Renal cortical epithelial cell (primary cell): ENCODE results near the gene CDC42BPA. TPM values are rescaled to one million over a fixed set of nuclear protein-coding genes. Genes with fewer than 3 reads are reported as not detected.
A peak's percentile ranks its signal among the peaks of the same experiment; 100 is the strongest.
"Not testable (repeated sequence)": the region's sequence is repeated elsewhere in the genome, so short reads cannot be mapped to it uniquely, and the experiment has no call there.

Experiments used
- DNase-seq: peaks from one replicate; pipeline ENCODE4 v3.0.0-alpha.2; 2011; ENCODE audit warnings: low read depth
- total RNA-seq: library from RNA; depleted of rRNA; stranded (reverse); fragments of >200 nt; gene quantifications from 2 replicates; pipeline ENCODE4 v1.2.3, GENCODE V29; 2014

The CDC42BPA gene
- total RNA-seq, 1 donor from 2014 or later: 63.5 TPM

DNA sequence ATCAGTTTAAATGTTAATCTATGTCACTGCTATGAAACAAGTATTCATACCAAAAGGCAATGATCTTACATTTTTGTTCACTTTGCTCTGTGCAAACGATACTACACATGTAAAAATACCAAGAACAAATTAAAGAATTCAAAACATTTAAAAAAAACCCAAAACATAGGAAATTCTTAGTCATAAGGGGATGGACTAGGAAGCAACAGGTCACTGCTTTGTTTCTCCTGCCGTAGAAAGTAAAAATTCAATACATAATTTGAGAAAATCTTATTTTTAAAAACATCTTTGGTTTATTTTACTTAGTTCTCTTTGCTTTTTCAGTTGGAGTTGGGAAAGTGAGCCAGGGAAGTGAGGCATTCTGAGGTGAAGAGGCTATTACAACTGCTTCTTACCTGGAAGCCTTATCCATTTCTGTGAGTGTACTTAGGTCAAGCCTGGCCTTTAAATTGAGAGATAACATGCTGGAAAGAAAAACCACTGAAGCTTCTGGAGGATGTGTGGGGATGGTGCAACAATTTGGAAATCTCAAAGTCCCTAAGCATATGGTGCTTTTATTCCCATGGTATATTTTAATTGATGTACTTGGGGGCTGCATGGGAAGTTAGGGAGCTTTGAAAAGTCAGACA, 183.5 kb downstream of the CDC42BPA start:
- no peak for DNase-seq

- not testable (repeated sequence) for DNase-seq
Measured at GRCh38 chr1:227132695-227133094, 185.6 kb downstream of the CDC42BPA start.

- DNase-seq: peak; percentile 42
Measured at GRCh38 chr1:227131193-227131592, 187.1 kb downstream of the CDC42BPA start.

- DNase-seq: no peak
Measured at GRCh38 chr1:227127891-227128290, 190.4 kb downstream of the CDC42BPA start.

DNA sequence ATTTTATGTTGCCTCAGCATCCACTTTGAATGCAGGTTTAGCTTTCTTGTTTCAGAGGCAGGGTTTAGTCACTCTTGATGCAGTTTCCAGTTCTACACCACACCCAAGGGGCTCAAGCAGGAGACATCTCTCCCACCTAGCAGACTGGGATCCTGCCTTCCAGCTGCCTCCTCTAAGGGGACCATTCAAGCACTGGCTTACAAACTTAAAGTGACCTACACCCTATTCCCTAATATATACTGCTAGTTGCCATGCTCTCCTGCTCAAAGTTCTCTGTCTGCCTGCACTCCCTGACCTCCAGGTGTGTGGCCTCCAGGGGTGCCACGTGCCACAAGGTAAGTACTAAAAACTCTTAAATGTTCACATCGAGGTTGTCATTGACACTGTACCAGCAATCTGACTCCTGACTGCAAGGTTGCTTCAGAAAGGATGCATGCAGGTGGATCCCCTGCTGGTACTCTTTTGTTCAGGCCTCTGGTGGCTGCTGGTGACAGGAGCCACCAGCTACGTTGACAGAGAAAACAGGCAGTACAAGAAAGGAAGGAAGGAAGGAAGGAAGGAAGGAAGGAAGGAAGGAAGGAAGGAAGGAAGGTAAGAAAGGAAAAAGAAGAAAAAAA, 192.3 kb downstream of the CDC42BPA start:
- no peak for DNase-seq

DNA sequence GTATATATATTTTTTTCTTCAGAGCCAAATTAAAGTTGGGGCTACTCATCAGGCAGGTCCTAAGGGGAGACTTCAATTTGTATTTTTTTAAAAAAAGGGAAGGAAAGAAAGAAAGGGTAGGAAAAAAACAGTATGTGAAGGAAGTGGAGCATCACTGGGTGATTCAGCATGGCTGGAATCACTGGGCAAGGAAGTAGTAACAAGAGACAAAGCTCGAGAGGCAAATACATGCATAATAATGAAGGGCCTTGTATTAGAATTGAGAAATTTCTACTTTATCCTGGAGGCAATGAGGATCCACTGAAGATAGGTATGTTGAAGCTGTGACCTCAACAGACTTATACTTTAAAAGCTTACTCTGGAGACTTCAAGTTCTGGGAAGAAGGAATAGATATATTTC, 193.8 kb downstream of the CDC42BPA start:
- DNase-seq: peak; percentile 3

- no peak for DNase-seq
Measured at GRCh38 chr1:227120826-227121225, 197.5 kb downstream of the CDC42BPA start.

GRCh38 chr1:227112538-227112937, 205.8 kb downstream of the CDC42BPA start:
- no peak for DNase-seq

GRCh38 chr1:227111782-227112181, 206.5 kb downstream of the CDC42BPA start:
- no peak for DNase-seq

DNA sequence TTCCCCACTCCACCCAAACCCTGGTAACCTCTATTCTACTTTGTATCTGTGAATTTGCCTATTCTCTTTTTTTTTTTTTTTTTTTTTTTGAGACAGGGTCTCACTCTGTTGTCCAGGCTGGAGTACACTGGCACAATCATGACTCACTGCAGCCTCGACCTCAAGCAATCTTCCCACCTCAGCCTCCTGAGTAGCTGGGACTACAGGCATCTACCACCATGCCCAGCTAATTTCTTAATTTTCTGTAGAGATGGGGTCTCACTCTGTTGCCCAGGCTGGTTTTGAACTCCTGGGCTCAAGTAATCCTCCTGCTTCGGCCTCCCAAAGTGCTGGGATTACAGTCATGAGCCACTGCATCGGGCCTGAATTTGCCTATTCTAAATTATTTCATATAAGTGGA, 213.0 kb downstream of the CDC42BPA start:
- not testable (repeated sequence) for DNase-seq

- DNase-seq: no peak
Measured at GRCh38 chr1:227102056-227102455, 216.2 kb downstream of the CDC42BPA start.

DNA sequence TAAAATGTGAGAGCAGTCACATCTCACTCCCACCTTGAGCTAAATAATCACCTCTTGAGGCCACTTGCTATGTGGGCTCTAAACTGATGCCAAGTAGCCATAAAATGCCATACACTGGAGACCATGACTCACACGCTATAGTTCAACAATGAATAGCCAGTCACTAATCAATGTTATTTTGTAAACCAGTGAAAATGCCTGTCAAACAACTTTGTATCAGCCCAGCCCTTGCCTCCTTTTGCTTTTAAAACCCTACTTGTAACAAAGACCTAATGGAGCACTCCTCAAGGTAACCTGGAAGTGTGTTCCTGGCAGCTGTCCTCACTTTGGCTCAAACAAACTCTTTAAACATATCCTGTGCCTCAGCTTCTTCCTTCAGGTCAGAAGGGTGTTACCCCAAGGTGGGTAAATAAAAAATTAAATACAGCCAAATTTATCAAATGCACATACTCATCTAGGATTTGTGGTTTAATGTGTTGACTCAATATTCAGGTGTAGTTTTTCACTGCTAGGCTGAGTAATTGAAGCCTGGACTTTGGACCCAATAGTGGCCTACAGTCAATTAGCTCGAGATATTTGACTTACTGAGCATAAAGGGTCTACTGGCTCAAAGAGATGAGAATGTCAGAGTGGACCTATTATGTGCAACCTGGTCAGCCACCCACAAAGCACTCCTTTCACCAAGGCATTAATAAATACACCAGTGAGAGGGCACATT, 223.9 kb downstream of the CDC42BPA start:
- peak; percentile 69 for DNase-seq

GRCh38 chr1:227093309-227093708, 225.0 kb downstream of the CDC42BPA start:
- no peak for DNase-seq

GRCh38 chr1:227092069-227092468, 226.2 kb downstream of the CDC42BPA start:
- no peak for DNase-seq

DNA sequence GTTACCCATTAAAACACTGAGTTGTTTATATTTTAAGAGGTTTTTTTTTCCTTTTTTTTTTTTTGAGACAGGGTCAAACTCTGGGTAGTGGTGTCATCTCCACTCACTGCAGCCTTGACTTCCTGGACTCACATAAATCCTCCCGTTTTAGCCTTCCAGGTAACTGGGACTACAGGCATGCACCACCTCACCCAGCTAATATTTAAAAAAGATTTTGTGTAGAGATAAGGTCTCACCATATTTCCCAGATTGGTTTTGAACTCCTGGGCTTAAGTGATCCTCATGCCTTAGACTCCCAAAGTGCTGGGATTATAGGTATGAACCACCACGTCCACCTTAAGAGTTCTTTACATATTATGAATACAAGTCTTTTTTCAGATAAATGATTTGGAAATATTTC, 231.7 kb downstream of the CDC42BPA start:
- DNase-seq: no peak

DNA sequence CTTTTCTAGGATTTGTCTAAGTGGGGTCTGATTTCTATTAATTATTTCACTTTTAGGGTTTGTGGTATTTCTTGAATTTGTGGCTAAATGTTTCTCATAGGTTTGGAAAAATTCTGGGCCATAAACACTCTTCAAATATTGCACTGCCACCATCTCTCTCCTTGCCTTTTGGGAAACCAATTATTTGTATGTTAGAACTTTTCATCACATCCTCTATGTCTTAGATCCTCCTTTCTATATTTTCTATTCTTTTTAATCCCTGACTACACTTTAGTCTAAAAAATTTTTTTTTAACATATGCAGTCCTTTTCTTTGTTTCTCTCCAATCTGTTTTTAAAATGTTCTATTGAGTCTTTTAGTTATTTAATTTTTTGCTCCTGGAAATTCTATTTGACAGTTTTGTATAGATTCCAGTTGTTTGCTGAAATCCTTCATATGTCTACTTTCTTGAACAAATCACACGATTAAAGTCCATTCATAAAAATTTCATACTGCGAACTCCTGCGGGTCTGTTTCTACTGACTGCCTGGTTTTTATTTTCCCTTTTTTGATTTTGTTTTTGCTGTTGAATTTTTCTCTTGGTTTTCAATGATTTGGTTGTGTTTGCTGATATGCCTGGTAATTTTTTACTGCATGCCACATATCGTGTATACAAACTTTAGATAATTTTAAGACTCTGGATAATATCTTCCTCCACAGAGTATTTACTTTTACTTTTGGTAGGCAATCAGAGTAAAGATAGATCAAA, 235.1 kb downstream of the CDC42BPA start:
- DNase-seq: no peak

- no peak for DNase-seq
Measured at GRCh38 chr1:227077783-227078182, 240.5 kb downstream of the CDC42BPA start.

- no peak for DNase-seq
Measured at GRCh38 chr1:227073786-227074185, 244.5 kb downstream of the CDC42BPA start.

- DNase-seq: peak; percentile 64
Measured at GRCh38 chr1:227072991-227073390, 245.3 kb downstream of the CDC42BPA start.

DNA sequence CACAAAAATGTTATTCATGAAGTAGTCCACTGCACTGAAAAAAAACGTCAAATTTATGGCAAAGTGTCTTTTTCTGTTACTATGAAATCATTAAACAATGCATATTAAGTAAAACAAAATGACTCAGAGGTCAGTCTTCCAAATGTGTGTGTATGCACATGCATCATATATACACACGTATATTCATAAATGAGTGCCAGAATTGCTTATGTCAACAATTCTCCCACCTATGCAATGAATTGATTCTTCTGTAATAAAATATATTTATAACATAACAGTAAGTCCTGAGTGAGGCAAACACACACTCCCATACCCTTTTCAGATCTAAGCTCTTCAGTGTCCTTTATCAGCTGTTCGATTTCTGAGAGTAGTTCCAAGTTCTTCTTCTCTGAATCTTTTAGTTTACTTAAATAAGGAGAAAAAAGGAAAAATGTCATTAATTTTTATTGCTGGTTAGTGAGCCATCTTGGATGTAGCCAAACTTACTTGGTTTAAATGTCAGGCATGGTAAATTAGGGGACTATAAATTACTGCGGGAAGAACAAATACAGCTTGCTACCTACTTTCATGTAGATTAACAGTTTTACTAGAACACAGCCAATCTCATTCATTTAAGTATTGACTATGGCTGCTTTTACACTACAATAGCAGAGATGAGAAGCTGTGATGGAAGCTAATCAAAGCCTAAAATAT, 246.3 kb downstream of the CDC42BPA start:
- no peak for DNase-seq

GRCh38 chr1:227070638-227071285, 247.5 kb downstream of the CDC42BPA start:
- no peak for DNase-seq
